Tibial nerve (tissue), 4 donors: ENCODE measurements around the gene DHRS7C.
"Not testable (repeated sequence)": the region's sequence is repeated elsewhere in the genome, so short reads cannot be mapped to it uniquely, and the experiment has no call there.

Source experiments
- EP300 ChIP-seq, 2 donors: sonication (generic); formaldehyde crosslinking; IDR thresholded peaks; one replicate each; pipeline ENCODE4 v1.6.1; 2017; ENCODE audit warnings: antibody characterized with exemption in 2 of 2, mild to moderate bottlenecking in 1 of 2
- POLR2A ChIP-seq, 2 donors: fragments of 450-650 bp; IDR thresholded peaks; one replicate each; pipeline ENCODE4 v1.6.1; 2017; ENCODE audit warnings: antibody characterized with exemption in 2 of 2, mild to moderate bottlenecking in 2 of 2, moderate library complexity in 2 of 2
- TF ChIP-seq, protein P1 (sequence below), 5 experiments: fragments of 200-600 bp in 3 of 5; fragments of 450-650 bp in 2 of 5; sonication (generic) in 3 of 5; IDR thresholded peaks; one replicate each; pipeline ENCODE4 v1.5.1; 2016 to 2019; ENCODE audit warnings: antibody characterized with exemption in 5 of 5, mild to moderate bottlenecking in 3 of 5, moderate library complexity in 2 of 5

DNA sequence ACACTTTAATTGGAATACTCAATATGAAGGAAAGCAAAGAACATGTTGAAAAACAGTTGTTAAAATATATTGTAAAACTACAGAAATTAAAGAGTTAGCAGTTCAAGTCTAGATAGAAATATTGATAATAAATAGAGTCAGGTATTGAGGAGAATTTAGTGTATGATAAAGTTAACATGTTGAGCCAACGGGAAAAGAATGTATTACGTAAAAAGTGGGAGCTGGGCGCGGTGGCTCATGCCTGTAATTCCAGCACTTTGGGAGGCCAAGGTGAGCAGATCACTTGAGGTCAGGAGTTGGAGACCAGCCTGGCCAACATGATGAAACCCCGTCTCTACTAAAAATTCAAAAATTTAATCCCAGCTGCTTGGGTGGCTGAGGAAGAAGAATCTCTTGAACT, 7.9 kb downstream of the DHRS7C start:
- TF ChIP-seq, protein P1, sequence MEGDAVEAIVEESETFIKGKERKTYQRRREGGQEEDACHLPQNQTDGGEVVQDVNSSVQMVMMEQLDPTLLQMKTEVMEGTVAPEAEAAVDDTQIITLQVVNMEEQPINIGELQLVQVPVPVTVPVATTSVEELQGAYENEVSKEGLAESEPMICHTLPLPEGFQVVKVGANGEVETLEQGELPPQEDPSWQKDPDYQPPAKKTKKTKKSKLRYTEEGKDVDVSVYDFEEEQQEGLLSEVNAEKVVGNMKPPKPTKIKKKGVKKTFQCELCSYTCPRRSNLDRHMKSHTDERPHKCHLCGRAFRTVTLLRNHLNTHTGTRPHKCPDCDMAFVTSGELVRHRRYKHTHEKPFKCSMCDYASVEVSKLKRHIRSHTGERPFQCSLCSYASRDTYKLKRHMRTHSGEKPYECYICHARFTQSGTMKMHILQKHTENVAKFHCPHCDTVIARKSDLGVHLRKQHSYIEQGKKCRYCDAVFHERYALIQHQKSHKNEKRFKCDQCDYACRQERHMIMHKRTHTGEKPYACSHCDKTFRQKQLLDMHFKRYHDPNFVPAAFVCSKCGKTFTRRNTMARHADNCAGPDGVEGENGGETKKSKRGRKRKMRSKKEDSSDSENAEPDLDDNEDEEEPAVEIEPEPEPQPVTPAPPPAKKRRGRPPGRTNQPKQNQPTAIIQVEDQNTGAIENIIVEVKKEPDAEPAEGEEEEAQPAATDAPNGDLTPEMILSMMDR (IDR thresholded peaks at IDR 0.05) = not testable (repeated sequence)
- not testable (repeated sequence) for TF ChIP-seq POLR2A, EP300 (IDR thresholded peaks at IDR 0.05)
